ENCODE data around the gene KLHL7.

DNA sequence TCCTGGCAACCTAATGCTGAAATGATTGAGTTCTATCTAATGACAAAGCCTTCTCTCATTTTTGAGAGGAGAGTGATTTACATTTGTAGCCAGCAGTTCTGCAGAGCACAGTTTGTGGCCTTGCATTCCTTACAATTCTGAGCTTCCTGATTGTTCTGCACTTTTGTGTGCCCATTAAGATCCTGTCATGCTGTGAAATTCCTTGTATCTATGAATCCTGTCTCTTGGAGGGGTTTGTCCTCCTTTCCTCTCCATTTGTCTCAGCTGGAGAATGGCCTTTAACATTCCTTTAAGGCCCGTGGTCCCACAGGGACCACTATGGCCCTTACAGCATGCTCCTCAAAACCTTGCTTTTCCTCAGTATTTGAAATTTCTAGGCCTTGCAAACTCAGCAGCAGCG, 10.4 kb downstream of the KLHL7 start:
- TF ChIP-seq, protein P1, sequence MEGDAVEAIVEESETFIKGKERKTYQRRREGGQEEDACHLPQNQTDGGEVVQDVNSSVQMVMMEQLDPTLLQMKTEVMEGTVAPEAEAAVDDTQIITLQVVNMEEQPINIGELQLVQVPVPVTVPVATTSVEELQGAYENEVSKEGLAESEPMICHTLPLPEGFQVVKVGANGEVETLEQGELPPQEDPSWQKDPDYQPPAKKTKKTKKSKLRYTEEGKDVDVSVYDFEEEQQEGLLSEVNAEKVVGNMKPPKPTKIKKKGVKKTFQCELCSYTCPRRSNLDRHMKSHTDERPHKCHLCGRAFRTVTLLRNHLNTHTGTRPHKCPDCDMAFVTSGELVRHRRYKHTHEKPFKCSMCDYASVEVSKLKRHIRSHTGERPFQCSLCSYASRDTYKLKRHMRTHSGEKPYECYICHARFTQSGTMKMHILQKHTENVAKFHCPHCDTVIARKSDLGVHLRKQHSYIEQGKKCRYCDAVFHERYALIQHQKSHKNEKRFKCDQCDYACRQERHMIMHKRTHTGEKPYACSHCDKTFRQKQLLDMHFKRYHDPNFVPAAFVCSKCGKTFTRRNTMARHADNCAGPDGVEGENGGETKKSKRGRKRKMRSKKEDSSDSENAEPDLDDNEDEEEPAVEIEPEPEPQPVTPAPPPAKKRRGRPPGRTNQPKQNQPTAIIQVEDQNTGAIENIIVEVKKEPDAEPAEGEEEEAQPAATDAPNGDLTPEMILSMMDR (IDR thresholded peaks at IDR 0.05; ENCODE audit: borderline replicate concordance, extremely low read depth, low read length, poor library complexity, severe bottlenecking): no peak
- no peak for TF ChIP-seq EZH2 (IDR thresholded peaks at IDR 0.05; ENCODE audit: borderline replicate concordance, low read depth, low read length, severe bottlenecking)

All from DND-41 (cell line).